Uterus (tissue), 4 donors: ENCODE measurements around the gene GAS5. TPM values are rescaled to one million over a fixed set of nuclear protein-coding genes. Genes with fewer than 3 reads are reported as not detected.
"Not testable (repeated sequence)": the region's sequence is repeated elsewhere in the genome, so short reads cannot be mapped to it uniquely, and the experiment has no call there.

Experiments
- DNase-seq, 2 donors: peaks; one replicate each; pipeline ENCODE4 v3.0.0-alpha.2; 2019 to 2020
- H3K27ac ChIP-seq, 2 donors: fragments of 200-600 bp; sonication (generic); 1 replicate in 1 of 2; 2 replicates in 1 of 2; pipeline ENCODE4 v1.5.1; 2016 to 2018
- H3K27me3 ChIP-seq, 2 donors: fragments of 200-600 bp; sonication (generic); one replicate each; pipeline ENCODE4 v1.5.1; 2018 to 2019; ENCODE audit warnings: control low read depth in 1 of 2
- H3K36me3 ChIP-seq, 2 donors: fragments of 200-600 bp; sonication (generic); one replicate each; pipeline ENCODE4 v1.5.1; 2019; ENCODE audit warnings: control low read depth in 1 of 2
- H3K4me1 ChIP-seq, 2 donors: fragments of 200-600 bp; sonication (generic); one replicate each; pipeline ENCODE4 v1.5.1; 2018 to 2019; ENCODE audit warnings: control low read depth in 1 of 2
- H3K4me3 ChIP-seq, 2 donors: fragments of 200-600 bp; sonication (generic); 1 replicate in 1 of 2; 2 replicates in 1 of 2; pipeline ENCODE4 v1.5.1; 2018 to 2019; ENCODE audit warnings: mild to moderate bottlenecking in 1 of 2
- H3K9me3 ChIP-seq, 2 donors: fragments of 200-600 bp; sonication (generic); one replicate each; pipeline ENCODE4 v1.5.1; 2019; ENCODE audit warnings: control low read depth in 1 of 2
- POLR2A ChIP-seq, 2 donors: fragments of 450-650 bp; IDR thresholded peaks; one replicate each; pipeline ENCODE4 v1.6.1; 2016; ENCODE audit warnings: antibody characterized with exemption in 2 of 2, mild to moderate bottlenecking in 1 of 2, moderate library complexity in 1 of 2
- intact Hi-C: fragments of 100-400 bp; cut with DNase I; formaldehyde crosslinking; loops from one replicate; pipeline ENCODE4 v1.15.1; 2023; ENCODE audit warnings: low total_unique reads
- total RNA-seq, 4 donors: library from RNA; depleted of rRNA in 3 of 4; stranded (reverse); fragments of >200 nt in 3 of 4; gene quantifications; one replicate each; pipeline versions ENCODE4 v1.1.0 to v1.2.4, GENCODE V29; 2014 to 2023
- TF ChIP-seq, protein P1 (sequence below), 4 experiments: fragments of 200-600 bp in 2 of 4; fragments of 450-650 bp in 2 of 4; sonication (generic) in 2 of 4; IDR thresholded peaks; one replicate each; pipeline ENCODE4 v1.5.1; 2016 to 2019; ENCODE audit warnings: antibody characterized with exemption in 4 of 4, mild to moderate bottlenecking in 2 of 4, moderate library complexity in 1 of 4
- donor health status: DM: yes; HTN: yes; CAD: no.

GAS5 gene
- total RNA-seq, 4 donors from 2014 or later = 566 to 2,222 (median 828) TPM

DNA sequence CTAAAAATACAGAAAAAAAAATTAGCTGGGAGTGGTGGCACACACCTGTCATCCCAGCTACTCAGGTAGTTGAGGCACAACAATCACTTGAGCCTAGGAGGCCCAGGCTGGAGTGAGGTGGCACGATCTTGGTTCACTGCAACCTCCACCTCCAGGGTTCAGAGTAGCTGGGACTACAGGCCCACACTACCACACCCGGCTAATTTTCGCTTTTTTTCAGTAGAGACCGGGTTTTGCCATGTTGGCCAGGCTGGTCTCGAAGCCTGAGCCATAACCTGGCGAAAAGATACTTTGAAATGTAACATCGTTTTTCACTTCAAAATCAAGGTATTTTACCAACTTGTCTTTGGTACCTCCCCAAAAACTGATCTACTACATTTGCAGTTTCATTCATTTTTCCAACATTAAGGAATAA, 6.1 kb downstream of the GAS5 start:
- Histone ChIP-seq H3K4me1 (no peaks in the 10 kb centered on the region), H3K27me3 (no peaks in the 10 kb centered on the region), H3K9me3 (no peaks in the 10 kb centered on the region), H3K27ac (no peak overlapping the region), H3K4me3 (no peak overlapping the region), H3K36me3 (no peaks in the 10 kb centered on the region)
- no peak for DNase-seq
- intact Hi-C loops = no loop called here
- TF ChIP-seq, protein P1, sequence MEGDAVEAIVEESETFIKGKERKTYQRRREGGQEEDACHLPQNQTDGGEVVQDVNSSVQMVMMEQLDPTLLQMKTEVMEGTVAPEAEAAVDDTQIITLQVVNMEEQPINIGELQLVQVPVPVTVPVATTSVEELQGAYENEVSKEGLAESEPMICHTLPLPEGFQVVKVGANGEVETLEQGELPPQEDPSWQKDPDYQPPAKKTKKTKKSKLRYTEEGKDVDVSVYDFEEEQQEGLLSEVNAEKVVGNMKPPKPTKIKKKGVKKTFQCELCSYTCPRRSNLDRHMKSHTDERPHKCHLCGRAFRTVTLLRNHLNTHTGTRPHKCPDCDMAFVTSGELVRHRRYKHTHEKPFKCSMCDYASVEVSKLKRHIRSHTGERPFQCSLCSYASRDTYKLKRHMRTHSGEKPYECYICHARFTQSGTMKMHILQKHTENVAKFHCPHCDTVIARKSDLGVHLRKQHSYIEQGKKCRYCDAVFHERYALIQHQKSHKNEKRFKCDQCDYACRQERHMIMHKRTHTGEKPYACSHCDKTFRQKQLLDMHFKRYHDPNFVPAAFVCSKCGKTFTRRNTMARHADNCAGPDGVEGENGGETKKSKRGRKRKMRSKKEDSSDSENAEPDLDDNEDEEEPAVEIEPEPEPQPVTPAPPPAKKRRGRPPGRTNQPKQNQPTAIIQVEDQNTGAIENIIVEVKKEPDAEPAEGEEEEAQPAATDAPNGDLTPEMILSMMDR (IDR thresholded peaks at IDR 0.05) = no peak
- TF ChIP-seq POLR2A (IDR thresholded peaks at IDR 0.05) = no peak

- DNase-seq = no peak
- H3K36me3 ChIP-seq = no peaks in the 10 kb centered on the region
- intact Hi-C loops = no loop called here
- no peaks in the 10 kb centered on the region for H3K4me1 ChIP-seq
- TF ChIP-seq, protein P1 (IDR thresholded peaks at IDR 0.05) = no peak
- no peak for TF ChIP-seq POLR2A (IDR thresholded peaks at IDR 0.05)
- no peak overlapping the region for H3K4me3 ChIP-seq
- no peaks in the 10 kb centered on the region for H3K9me3 ChIP-seq
- H3K27me3 ChIP-seq = no peaks in the 10 kb centered on the region
- H3K27ac ChIP-seq = no peak overlapping the region
These were observed 7.7 kb downstream of the GAS5 start for GRCh38 chr1:173860065-173860464.

DNA sequence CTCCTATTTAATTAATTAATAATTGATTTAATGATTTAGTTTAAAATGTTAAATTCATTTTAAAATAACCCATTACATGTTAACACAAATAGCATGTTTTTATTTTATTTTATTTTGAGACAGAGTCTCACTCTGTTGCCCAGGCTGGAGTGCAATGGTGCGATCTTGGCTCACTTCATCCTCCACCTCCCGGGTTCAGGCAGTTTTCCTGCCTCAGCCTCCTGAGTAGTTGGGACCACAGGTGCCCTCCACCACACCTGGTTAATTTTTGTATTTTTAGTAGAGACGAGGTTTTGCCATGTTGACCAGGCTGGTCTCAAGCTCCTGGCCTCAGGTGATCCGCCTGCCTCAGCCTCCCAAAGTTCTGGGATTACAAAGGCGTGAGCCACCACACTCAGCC, 8.2 kb downstream of the GAS5 start:
- DNase-seq, H3K4me1 ChIP-seq, H3K4me3 ChIP-seq, intact Hi-C loops, H3K36me3 ChIP-seq, H3K27me3 ChIP-seq, H3K9me3 ChIP-seq, H3K27ac ChIP-seq: not testable (repeated sequence)

GRCh38 chr1:173857363-173857917, 10.3 kb downstream of the GAS5 start:
- H3K36me3 ChIP-seq = no peaks in the 10 kb centered on the region
- no peak overlapping the region for H3K4me3 ChIP-seq
- H3K27me3 ChIP-seq = no peaks in the 10 kb centered on the region
- H3K9me3 ChIP-seq = no peaks in the 10 kb centered on the region
- TF ChIP-seq POLR2A (IDR thresholded peaks at IDR 0.05) = no peak
- TF ChIP-seq, protein P1 (IDR thresholded peaks at IDR 0.05) = no peak
- no peak for DNase-seq
- intact Hi-C loops = no loop called here
- H3K4me1 ChIP-seq = no peaks in the 10 kb centered on the region
- no peak overlapping the region for H3K27ac ChIP-seq

- TF ChIP-seq POLR2A (IDR thresholded peaks at IDR 0.05) = no peak
- no peak overlapping the region for H3K4me3 ChIP-seq
- H3K9me3 ChIP-seq = no peaks in the 10 kb centered on the region
- DNase-seq = no peak
- no peaks in the 10 kb centered on the region for H3K27me3 ChIP-seq
- H3K4me1 ChIP-seq = no peaks in the 10 kb centered on the region
- H3K27ac ChIP-seq = no peak overlapping the region
- no peaks in the 10 kb centered on the region for H3K36me3 ChIP-seq
- intact Hi-C loops = no loop called here
These were observed 10.9 kb downstream of the GAS5 start for GRCh38 chr1:173856903-173857302.

- Histone ChIP-seq H3K27ac (no peak overlapping the region), H3K27me3 (no peaks in the 10 kb centered on the region), H3K9me3 (no peaks in the 10 kb centered on the region), H3K4me1 (no peaks in the 10 kb centered on the region), H3K4me3 (no peak overlapping the region), H3K36me3 (no peaks in the 10 kb centered on the region)
- intact Hi-C loops = no loop called here
- DNase-seq = no peak
- TF ChIP-seq, protein P1 (IDR thresholded peaks at IDR 0.05) = no peak
- no peak for TF ChIP-seq POLR2A (IDR thresholded peaks at IDR 0.05)
These were observed 11.8 kb downstream of the GAS5 start for GRCh38 chr1:173856014-173856413.
